Ascending aorta (tissue), 2 donors: ENCODE measurements around the gene S100A16. TPM values are rescaled to one million over a fixed set of nuclear protein-coding genes. Genes with fewer than 3 reads are reported as not detected.

ENCODE experiments used
- DNase-seq, 2 donors: peaks; one replicate each; pipeline ENCODE4 v3.0.0-alpha.2; 2019; ENCODE audit warnings: low spot score in 2 of 2
- H3K27ac ChIP-seq, 2 donors: fragments of 200-600 bp; sonication (generic); one replicate each; pipeline ENCODE4 v1.5.1; 2016 to 2017; ENCODE audit warnings: mild to moderate bottlenecking in 1 of 2
- H3K27me3 ChIP-seq: fragments of 200-600 bp; sonication (generic); one replicate; pipeline ENCODE4 v1.5.1; 2017
- H3K36me3 ChIP-seq, 2 donors: fragments of 200-600 bp; sonication (generic); one replicate each; pipeline ENCODE4 v1.5.1; 2016
- H3K4me1 ChIP-seq, 2 donors: fragments of 200-600 bp; sonication (generic); one replicate each; pipeline ENCODE4 v1.5.1; 2016 to 2017; ENCODE audit warnings: mild to moderate bottlenecking in 1 of 2
- H3K4me3 ChIP-seq, 2 donors: fragments of 200-600 bp; sonication (generic); one replicate each; pipeline ENCODE4 v1.5.1; 2016 to 2017; ENCODE audit warnings: mild to moderate bottlenecking in 1 of 2
- H3K9me3 ChIP-seq, 2 donors: fragments of 200-600 bp; sonication (generic); one replicate each; pipeline ENCODE4 v1.5.1; 2016
- intact Hi-C: fragments of 100-400 bp; cut with DNase I; formaldehyde crosslinking; loops from one replicate; pipeline ENCODE4 v1.15.1; 2023
- total RNA-seq: library from RNA; depleted of rRNA; stranded (reverse); fragments of >200 nt; gene quantifications from one replicate; pipeline ENCODE4 v1.1.0, GENCODE V29; 2016
- TF ChIP-seq, protein P1 (sequence below), 3 experiments: fragments of 200-600 bp in 2 of 3; fragments of 450-650 bp in 1 of 3; sonication (generic) in 2 of 3; IDR thresholded peaks; one replicate each; pipeline ENCODE4 v1.5.1; 2016 to 2019; ENCODE audit warnings: antibody characterized with exemption in 3 of 3, mild to moderate bottlenecking in 1 of 3, moderate library complexity in 1 of 3

S100A16 gene
- total RNA-seq, 1 donor from 2014 or later, result 364 TPM

DNA sequence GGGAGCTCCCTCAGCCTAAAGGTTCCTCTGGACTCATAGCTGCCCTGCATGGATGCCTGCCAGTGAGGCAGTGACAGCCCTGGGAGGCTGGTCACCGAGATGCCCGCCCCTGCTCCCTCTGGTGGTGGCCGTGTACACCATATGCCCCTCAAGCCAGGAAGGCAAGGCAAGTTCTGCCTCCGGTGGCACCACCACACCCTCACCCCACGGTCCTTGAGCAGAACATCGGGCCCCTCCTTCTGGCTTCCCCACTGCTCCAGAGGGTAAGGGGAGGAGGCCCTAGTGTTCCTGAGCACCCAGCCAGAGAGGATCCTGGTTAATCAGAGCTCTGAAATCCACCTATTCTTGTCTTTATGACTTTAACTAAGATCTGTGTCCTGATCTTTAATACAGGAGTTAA, 4.7 kb upstream of the S100A16 start:
- TF ChIP-seq, protein P1, sequence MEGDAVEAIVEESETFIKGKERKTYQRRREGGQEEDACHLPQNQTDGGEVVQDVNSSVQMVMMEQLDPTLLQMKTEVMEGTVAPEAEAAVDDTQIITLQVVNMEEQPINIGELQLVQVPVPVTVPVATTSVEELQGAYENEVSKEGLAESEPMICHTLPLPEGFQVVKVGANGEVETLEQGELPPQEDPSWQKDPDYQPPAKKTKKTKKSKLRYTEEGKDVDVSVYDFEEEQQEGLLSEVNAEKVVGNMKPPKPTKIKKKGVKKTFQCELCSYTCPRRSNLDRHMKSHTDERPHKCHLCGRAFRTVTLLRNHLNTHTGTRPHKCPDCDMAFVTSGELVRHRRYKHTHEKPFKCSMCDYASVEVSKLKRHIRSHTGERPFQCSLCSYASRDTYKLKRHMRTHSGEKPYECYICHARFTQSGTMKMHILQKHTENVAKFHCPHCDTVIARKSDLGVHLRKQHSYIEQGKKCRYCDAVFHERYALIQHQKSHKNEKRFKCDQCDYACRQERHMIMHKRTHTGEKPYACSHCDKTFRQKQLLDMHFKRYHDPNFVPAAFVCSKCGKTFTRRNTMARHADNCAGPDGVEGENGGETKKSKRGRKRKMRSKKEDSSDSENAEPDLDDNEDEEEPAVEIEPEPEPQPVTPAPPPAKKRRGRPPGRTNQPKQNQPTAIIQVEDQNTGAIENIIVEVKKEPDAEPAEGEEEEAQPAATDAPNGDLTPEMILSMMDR (IDR thresholded peaks at IDR 0.05), result peak; percentile 58 to 73 (median 58)
- Histone ChIP-seq H3K27me3 (no peaks in the 10 kb centered on the region), H3K9me3 (no peaks in the 10 kb centered on the region), H3K36me3 (peaks cover 0 to 13% of the 10 kb centered on the region in 2 donors), H3K4me3 (no peak overlapping the region), H3K4me1 (peaks cover 0 to 12% of the 10 kb centered on the region in 2 donors), H3K27ac (peak overlapping the region in 1 of 2 donors; percentile 49)
- peak in 1 of 2 donors; percentile 92 for DNase-seq
- intact Hi-C loops, result loop anchor here (2.0 to 10.0 kb wide), 4 partner anchors 45 to 263 kb away; partner anchors contain the start of gene S100A9

DNA sequence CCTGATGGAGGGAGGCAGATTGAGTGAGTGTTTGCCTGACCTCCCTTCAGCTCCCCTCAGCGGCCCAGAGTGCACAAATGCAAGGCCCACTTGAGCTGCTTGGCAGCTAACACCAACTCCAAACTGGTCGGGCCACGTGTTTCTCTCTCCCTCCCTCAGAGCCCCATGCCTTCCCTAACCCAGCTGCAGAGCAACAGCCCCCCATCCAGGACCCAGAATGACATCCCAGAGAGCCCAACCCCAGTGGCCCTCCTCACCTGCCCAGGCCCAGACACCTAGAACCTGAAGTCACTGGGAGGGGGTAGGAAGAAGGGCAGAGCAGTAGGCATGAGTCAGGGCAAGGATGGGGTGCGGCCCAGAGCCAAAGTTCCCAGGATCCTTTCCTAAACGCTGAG, 4.0 kb upstream of the S100A16 start:
- no peaks in the 10 kb centered on the region for H3K27me3 ChIP-seq
- H3K9me3 ChIP-seq, result no peaks in the 10 kb centered on the region
- H3K27ac ChIP-seq, result peak overlapping the region in 1 of 2 donors; percentile 49
- H3K36me3 ChIP-seq, result peaks cover 0 to 13% of the 10 kb centered on the region in 2 donors
- TF ChIP-seq, protein P1 (IDR thresholded peaks at IDR 0.05), result no peak
- H3K4me3 ChIP-seq, result no peak overlapping the region
- DNase-seq, result no peak
- intact Hi-C loops, result loop anchor here (2.0 to 10.0 kb wide), 4 partner anchors 44 to 262 kb away; partner anchors contain the start of gene S100A9
- peaks cover 0 to 12% of the 10 kb centered on the region in 2 donors for H3K4me1 ChIP-seq

DNA sequence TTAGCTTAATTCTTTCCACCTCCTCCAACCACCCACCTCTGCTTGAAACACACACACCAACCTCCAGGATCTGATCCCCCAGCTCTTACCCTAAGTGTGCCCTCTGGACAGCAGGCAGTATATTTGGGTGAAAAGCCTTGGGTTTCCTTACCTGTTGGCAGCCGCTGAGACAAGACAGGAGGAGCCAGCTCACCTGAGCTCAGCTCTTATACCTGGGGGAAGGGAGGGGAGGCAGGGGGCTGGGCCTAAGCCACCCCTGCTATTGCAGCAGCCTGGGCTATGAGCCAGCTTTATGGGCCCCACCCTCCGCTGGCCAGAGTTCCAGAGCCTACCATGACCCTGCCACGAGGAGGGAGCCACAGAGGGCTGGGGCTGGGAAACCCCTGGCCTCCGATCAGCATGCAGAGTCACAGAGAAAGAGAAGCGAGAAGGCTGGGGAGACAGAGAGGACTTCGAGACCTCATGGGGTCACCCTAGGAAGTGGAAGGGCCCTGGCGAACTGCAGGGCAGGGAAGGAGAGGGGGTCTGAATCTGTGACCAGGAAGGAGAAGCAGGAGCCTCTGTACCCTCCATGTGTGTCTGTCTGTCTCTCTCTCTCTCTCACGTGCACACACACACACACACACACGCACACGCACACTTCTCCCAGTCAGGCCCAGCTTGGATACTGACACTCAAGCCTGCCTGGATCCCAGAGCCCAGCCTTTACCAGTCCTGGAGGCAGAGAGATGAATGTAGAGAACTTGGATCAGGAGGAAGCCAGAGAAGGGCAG, 3.4 kb upstream of the S100A16 start, which contains the start of gene S100A14:
Gene S100A14 (minus strand): TSS at position 182 of the 773 bp plus-strand sequence. CDS start 467 bp downstream, outside the sequence.
- intact Hi-C loops, result loop anchor here (2.0 to 10.0 kb wide), 4 partner anchors 44 to 262 kb away; partner anchors contain the start of gene S100A9
- TF ChIP-seq, protein P1 (IDR thresholded peaks at IDR 0.05), result no peak
- no peak within 1 kb of the TSS for H3K4me3 ChIP-seq
- H3K4me1 ChIP-seq, result peaks cover 0 to 12% of the 10 kb centered on the region in 2 donors
- H3K36me3 ChIP-seq, result peaks cover 0 to 13% of the 10 kb centered on the region in 2 donors
- H3K9me3 ChIP-seq, result no peaks in the 10 kb centered on the region
- peak within 1 kb of the TSS in 1 of 2 donors; percentile 49 for H3K27ac ChIP-seq
- no peaks in the 10 kb centered on the region for H3K27me3 ChIP-seq
- no peak for DNase-seq

DNA sequence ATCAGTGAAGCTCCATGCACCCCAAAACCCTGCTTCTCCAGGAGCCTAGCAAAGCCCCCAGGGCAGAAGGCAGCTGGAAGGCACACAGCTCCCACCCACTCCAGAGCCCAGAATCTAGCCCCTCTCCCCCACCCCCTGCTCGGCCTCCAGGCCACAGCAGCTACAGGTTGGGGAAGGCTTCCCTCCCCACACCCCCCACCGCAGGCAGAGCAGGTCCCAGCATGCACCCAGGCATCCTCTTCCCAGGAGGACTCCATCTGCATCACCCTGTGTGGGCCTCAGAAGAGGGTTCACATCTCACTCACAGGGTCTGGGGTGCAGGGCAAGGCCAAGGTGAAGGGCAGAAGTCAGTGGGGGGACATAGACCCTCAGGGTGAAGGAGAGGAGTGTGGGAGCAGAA, 2.5 kb upstream of the S100A16 start:
- Histone ChIP-seq H3K36me3 (peaks cover 0 to 13% of the 10 kb centered on the region in 2 donors), H3K9me3 (no peaks in the 10 kb centered on the region), H3K27ac (no peak overlapping the region), H3K4me1 (peaks cover 4 to 20% of the 10 kb centered on the region in 2 donors), H3K27me3 (no peaks in the 10 kb centered on the region), H3K4me3 (no peak overlapping the region)
- TF ChIP-seq, protein P1 (IDR thresholded peaks at IDR 0.05), result no peak
- intact Hi-C loops, result loop anchor here (10.0 kb wide), 1 partner anchor 261 kb away; the partner anchor contains the start of gene S100A9
- DNase-seq, result no peak

DNA sequence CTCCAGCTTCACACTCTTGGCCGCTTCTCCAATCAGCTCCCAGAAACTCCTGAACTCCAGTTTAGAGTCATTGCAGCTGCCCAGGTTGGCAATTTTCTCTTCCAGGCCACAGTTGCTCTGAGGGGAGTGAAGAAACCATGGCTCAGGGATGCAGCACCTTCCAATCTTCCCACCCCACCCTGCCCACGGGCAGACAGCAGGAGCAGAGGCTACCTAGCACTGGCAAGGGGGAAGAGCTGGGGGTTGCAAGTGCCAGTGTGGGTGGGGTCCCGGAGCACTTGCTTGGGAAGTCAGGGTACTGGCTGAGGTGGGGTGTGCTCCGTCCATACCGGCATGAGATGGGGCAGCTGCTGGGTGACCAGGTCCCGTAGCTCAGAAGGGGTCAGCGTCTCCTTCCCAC, 2.0 kb upstream of the S100A16 start:
- H3K27ac ChIP-seq, result no peak overlapping the region
- no peak overlapping the region for H3K4me3 ChIP-seq
- H3K4me1 ChIP-seq, result peaks cover 5 to 25% of the 10 kb centered on the region in 2 donors
- no peaks in the 10 kb centered on the region for H3K9me3 ChIP-seq
- DNase-seq, result no peak
- peaks cover 0 to 10% of the 10 kb centered on the region in 2 donors for H3K36me3 ChIP-seq
- no peaks in the 10 kb centered on the region for H3K27me3 ChIP-seq
- intact Hi-C loops, result loop anchor here (10.0 kb wide), 1 partner anchor 260 kb away; the partner anchor contains the start of gene S100A9
- TF ChIP-seq, protein P1 (IDR thresholded peaks at IDR 0.05), result no peak
